SK-N-SH treated with all-trans-retinoic acid at 6 μM for 48 hours (cell line): ENCODE data around the gene MICOS13.

Experiments used
- ESRRG ChIP-seq: fragments of 250-450 bp; sonication (Bioruptor Pico); IDR thresholded peaks from 2 replicates; pipeline ENCODE4 v1.6.1; 2021; ENCODE audit warnings: mild to moderate bottlenecking
- PPARA ChIP-seq: fragments of 250-450 bp; sonication (Bioruptor Pico); IDR thresholded peaks from 2 replicates; pipeline ENCODE4 v1.5.0; 2020; ENCODE audit warnings: mild to moderate bottlenecking, borderline replicate concordance
- TCF4 ChIP-seq: fragments of 250-450 bp; sonication (Bioruptor Pico); IDR thresholded peaks from 2 replicates; pipeline ENCODE4 v1.8.0; 2021; ENCODE audit warnings: mild to moderate bottlenecking, moderate library complexity, borderline replicate concordance
- ZFP30 ChIP-seq: fragments of 450-650 bp; formaldehyde crosslinking; IDR thresholded peaks from 2 replicates; pipeline ENCODE4 v1.5.0; 2022; ENCODE audit warnings: mild to moderate bottlenecking, moderate library complexity
- TF ChIP-seq, protein P1 (sequence below): fragments of 250-450 bp; sonication (Bioruptor Pico); IDR thresholded peaks from 2 replicates; pipeline ENCODE4 v1.8.0; 2020; ENCODE audit warnings: mild to moderate bottlenecking, moderate library complexity, borderline replicate concordance

GRCh38 chr19:5669212-5669611, 11.1 kb downstream of the MICOS13 start:
- no peak for TF ChIP-seq ESRRG (CRISPR knock-in tag)
- no peak for TF ChIP-seq ZFP30 (CRISPR knock-in tag)
- no peak for TF ChIP-seq TCF4
- TF ChIP-seq PPARA (CRISPR knock-in tag): no peak
- TF ChIP-seq, protein P1, sequence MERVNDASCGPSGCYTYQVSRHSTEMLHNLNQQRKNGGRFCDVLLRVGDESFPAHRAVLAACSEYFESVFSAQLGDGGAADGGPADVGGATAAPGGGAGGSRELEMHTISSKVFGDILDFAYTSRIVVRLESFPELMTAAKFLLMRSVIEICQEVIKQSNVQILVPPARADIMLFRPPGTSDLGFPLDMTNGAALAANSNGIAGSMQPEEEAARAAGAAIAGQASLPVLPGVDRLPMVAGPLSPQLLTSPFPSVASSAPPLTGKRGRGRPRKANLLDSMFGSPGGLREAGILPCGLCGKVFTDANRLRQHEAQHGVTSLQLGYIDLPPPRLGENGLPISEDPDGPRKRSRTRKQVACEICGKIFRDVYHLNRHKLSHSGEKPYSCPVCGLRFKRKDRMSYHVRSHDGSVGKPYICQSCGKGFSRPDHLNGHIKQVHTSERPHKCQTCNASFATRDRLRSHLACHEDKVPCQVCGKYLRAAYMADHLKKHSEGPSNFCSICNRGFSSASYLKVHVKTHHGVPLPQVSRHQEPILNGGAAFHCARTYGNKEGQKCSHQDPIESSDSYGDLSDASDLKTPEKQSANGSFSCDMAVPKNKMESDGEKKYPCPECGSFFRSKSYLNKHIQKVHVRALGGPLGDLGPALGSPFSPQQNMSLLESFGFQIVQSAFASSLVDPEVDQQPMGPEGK (CRISPR knock-in tag): no peak
